ENCODE measurements around the gene RAB6B. TPM values are rescaled to one million over a fixed set of nuclear protein-coding genes. Genes with fewer than 3 reads are reported as not detected.

Gene RAB6B
- total and polyA plus RNA-seq, 7 experiments from 2014 or later, result 0.14 to 1.2 (median 0.22) TPM; not detected in 3

GRCh38 chr3:133934996-133935842, 39.5 kb upstream of the RAB6B start:
- Histone ChIP-seq H3K36me3 (ENCODE audit: control insufficient read depth in 2 of 3, insufficient read depth in 3 of 3, low read length in 3 of 3) (no peaks in the 10 kb centered on the region), H3K27ac (ENCODE audit: low read depth, low read length) (no peak overlapping the region), H3K4me3 (ENCODE audit: low read length) (no peak overlapping the region), H3K27me3 (ENCODE audit: control insufficient read depth in 2 of 2, insufficient read depth in 2 of 2, low read length in 2 of 2) (no peaks in the 10 kb centered on the region), H3K4me1 (ENCODE audit: control insufficient read depth in 2 of 2, insufficient read depth in 2 of 2, low read length in 2 of 2) (no peaks in the 10 kb centered on the region), H3K9me3 (ENCODE audit: control insufficient read depth in 2 of 3, low read length in 3 of 3) (no peaks in the 10 kb centered on the region)
- no peaks in the 10 kb centered on the region for H3K9me3 Mint-ChIP-seq
- H3K4me1 Mint-ChIP-seq, result no peaks in the 10 kb centered on the region
- intact Hi-C loops (cut with micrococcal nuclease), result loop anchor here in 1 of 2 donors (5.0 kb wide), 1 partner anchor 277 kb away; no protein-coding TSS in a partner anchor
- H3K4me3 Mint-ChIP-seq, result no peak overlapping the region
- ChIA-PET POLR2A (no interaction called here), CTCF (no interaction called here)
- H3K27ac Mint-ChIP-seq, result no peak overlapping the region
- ATAC-seq (no peak), DNase-seq (no peak)
- H3K36me3 Mint-ChIP-seq, result no peaks in the 10 kb centered on the region
- H3K27me3 Mint-ChIP-seq, result peaks cover 0 to 3% (median 0%) of the 10 kb centered on the region in 5 donors

DNA sequence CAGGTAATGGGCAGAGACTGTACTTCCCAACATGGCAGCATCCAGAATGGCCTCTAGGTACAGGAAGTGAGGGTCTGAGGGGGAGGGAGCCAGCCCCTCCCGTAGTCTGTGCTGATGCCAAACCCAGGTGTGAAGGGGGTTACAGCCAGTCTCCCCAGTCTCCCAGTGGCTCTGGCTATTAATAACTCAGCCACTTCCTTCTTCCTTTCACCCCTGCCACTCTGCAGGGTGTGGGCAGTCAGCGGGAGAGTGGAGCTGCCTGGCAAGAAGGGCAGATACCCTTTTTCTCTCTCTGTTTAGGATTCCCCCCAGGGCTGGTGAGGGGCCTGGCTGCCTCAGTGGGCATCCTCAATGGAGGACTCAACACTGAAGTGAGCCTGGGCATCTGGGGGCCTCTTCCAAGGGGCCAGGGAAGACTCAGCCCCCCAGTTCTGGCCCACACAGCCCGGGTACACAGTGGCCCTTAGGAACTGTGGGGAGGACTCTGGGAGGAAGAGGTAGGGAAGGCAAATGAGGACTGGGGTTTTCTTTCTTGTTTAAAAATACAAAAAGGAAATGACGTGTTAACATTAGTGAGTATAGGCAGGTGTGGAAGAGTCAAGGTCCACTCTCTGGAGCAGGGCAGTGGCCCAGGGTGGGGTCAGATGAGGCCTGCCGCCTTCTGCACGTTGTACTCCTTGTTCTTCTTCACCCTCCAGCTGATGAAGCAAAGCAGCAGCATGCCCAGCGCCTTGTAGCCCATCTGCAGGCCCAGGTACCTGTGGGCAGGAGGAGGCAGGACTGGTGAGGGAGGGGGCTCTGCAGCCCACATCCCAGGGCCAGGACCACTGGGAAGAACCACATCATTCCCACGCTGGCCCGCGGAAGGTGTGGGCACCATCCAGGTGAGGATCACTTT, 38.6 kb upstream of the RAB6B start:
- no peaks in the 10 kb centered on the region for H3K9me3 Mint-ChIP-seq
- H3K27me3 Mint-ChIP-seq, result peaks cover 0 to 4% (median 0%) of the 10 kb centered on the region in 5 donors
- ChIA-PET CTCF (no interaction called here), POLR2A (no interaction called here)
- Histone ChIP-seq H3K4me3 (ENCODE audit: low read length) (no peak overlapping the region), H3K27me3 (ENCODE audit: control insufficient read depth in 2 of 2, insufficient read depth in 2 of 2, low read length in 2 of 2) (no peaks in the 10 kb centered on the region), H3K4me1 (ENCODE audit: control insufficient read depth in 2 of 2, insufficient read depth in 2 of 2, low read length in 2 of 2) (no peaks in the 10 kb centered on the region), H3K27ac (ENCODE audit: low read depth, low read length) (no peak overlapping the region), H3K9me3 (ENCODE audit: control insufficient read depth in 2 of 3, low read length in 3 of 3) (no peaks in the 10 kb centered on the region), H3K36me3 (ENCODE audit: control insufficient read depth in 2 of 3, insufficient read depth in 3 of 3, low read length in 3 of 3) (no peaks in the 10 kb centered on the region)
- H3K36me3 Mint-ChIP-seq, result no peaks in the 10 kb centered on the region
- H3K4me1 Mint-ChIP-seq, result no peaks in the 10 kb centered on the region
- intact Hi-C loops (cut with micrococcal nuclease), result loop anchor here in 1 of 2 donors (5.0 kb wide), 1 partner anchor 278 kb away; no protein-coding TSS in a partner anchor
- DNase-seq (no peak), ATAC-seq (no peak)
- no peak overlapping the region for H3K27ac Mint-ChIP-seq
- H3K4me3 Mint-ChIP-seq, result no peak overlapping the region

DNA sequence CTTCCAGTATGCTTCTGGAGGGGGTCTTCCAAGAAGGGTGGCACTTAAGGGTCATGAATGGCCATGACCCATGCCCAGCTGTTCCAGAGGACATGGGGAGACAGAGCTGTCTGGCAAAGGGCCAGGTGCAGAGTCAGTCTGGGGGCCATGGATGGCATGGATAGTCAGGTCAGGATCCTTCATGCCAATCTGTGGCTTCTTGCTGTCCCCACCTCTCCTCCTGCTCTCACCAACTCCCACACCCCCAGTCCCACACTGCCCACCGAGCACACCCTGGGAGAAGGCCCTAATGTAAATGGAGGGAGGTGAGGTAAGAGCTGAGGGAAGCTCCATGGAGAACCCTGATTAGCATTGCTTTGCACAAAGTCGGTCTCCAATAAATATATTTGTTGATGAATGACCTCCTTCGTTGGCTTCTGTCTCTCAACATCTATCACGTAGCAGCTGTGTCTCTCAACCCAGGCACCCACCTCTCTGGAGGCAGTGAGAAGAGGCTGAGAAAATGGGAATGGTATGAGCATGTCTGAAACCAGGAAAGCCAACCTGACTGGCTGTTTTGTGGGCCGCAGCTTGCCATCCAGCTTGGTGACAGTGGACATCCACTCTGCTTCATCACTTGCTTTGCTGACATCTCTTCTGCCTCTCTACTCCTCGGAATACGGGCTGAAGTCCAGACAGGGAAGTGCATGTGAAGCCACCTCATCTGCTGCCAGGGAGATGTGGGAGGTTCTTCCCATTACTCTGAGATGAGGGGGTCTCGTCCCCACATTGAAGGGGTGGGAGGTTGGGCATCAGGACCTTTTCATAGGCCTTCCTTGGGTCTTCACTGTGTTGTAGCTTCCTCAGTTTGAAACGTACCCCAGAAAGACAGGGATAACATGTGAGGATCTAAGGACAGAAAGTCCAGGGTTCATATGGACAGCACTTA, 37.7 kb upstream of the RAB6B start:
- CTCF ChIA-PET, result interaction anchor here (1.5 kb wide), 1 partner anchor 9 kb away, joined by 4 read pairs; no protein-coding TSS in a partner anchor
- no peak overlapping the region for H3K27ac Mint-ChIP-seq

DNA sequence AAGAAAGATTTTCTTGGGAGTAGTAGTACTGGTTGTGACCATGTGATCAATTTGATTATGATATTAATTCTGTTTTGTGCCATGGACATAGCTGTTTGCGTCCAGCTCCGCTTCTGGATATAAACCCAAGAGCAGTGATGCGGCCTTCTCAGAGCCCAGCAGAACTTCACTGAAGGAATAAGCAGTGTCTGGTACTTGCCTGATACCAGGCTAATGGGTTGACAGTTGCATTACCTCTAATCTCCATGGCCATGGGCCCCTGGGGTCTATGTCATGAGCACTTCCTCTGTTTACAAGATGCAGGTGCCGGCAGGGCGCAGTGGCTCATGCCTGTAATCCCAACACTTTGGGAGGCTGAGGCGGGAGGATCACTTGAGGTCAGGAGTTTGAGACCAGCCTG, 36.3 kb upstream of the RAB6B start:
- Mint-ChIP-seq H3K27ac (no peak overlapping the region), H3K4me1 (peaks cover 4 to 11% (median 5%) of the 10 kb centered on the region in 7 donors), H3K36me3 (no peaks in the 10 kb centered on the region), H3K9me3 (no peaks in the 10 kb centered on the region), H3K27me3 (peaks cover 5 to 13% (median 10%) of the 10 kb centered on the region in 5 donors), H3K4me3 (no peak overlapping the region)
- Histone ChIP-seq H3K4me1 (ENCODE audit: control insufficient read depth in 2 of 2, insufficient read depth in 2 of 2, low read length in 2 of 2) (peaks cover 0 to 4% of the 10 kb centered on the region in 2 donors), H3K27me3 (ENCODE audit: control insufficient read depth in 2 of 2, insufficient read depth in 2 of 2, low read length in 2 of 2) (peaks cover 0 to 3% of the 10 kb centered on the region in 2 donors), H3K27ac (ENCODE audit: low read depth, low read length) (no peak overlapping the region), H3K36me3 (ENCODE audit: control insufficient read depth in 2 of 3, insufficient read depth in 3 of 3, low read length in 3 of 3) (no peaks in the 10 kb centered on the region), H3K9me3 (ENCODE audit: control insufficient read depth in 2 of 3, low read length in 3 of 3) (no peaks in the 10 kb centered on the region), H3K4me3 (ENCODE audit: low read length) (no peak overlapping the region)
- ChIA-PET POLR2A (no interaction called here), CTCF (no interaction called here)
- ATAC-seq, result no peak
- intact Hi-C loops (cut with micrococcal nuclease), result loop anchor here in 1 of 2 donors (5.0 kb wide), 1 partner anchor 280 kb away; no protein-coding TSS in a partner anchor
- no peak for DNase-seq

More for the DNA sequence above, 37.7 kb upstream of the RAB6B start:
- no peak for DNase-seq
- peaks cover 0 to 4% (median 0%) of the 10 kb centered on the region in 7 donors for H3K4me1 Mint-ChIP-seq
- Histone ChIP-seq H3K27me3 (ENCODE audit: control insufficient read depth in 2 of 2, insufficient read depth in 2 of 2, low read length in 2 of 2) (no peaks in the 10 kb centered on the region), H3K4me1 (ENCODE audit: control insufficient read depth in 2 of 2, insufficient read depth in 2 of 2, low read length in 2 of 2) (no peaks in the 10 kb centered on the region), H3K9me3 (ENCODE audit: control insufficient read depth in 2 of 3, low read length in 3 of 3) (no peaks in the 10 kb centered on the region), H3K4me3 (ENCODE audit: low read length) (no peak overlapping the region), H3K27ac (ENCODE audit: low read depth, low read length) (no peak overlapping the region), H3K36me3 (ENCODE audit: control insufficient read depth in 2 of 3, insufficient read depth in 3 of 3, low read length in 3 of 3) (no peaks in the 10 kb centered on the region)
- POLR2A ChIA-PET, result no interaction called here
- intact Hi-C loops (cut with micrococcal nuclease), result loop anchor here in 1 of 2 donors (5.0 kb wide), 1 partner anchor 279 kb away; no protein-coding TSS in a partner anchor
- no peaks in the 10 kb centered on the region for H3K36me3 Mint-ChIP-seq
- peaks cover 0 to 9% (median 4%) of the 10 kb centered on the region in 5 donors for H3K27me3 Mint-ChIP-seq
- H3K9me3 Mint-ChIP-seq, result no peaks in the 10 kb centered on the region
- no peak for ATAC-seq
- H3K4me3 Mint-ChIP-seq, result no peak overlapping the region

DNA sequence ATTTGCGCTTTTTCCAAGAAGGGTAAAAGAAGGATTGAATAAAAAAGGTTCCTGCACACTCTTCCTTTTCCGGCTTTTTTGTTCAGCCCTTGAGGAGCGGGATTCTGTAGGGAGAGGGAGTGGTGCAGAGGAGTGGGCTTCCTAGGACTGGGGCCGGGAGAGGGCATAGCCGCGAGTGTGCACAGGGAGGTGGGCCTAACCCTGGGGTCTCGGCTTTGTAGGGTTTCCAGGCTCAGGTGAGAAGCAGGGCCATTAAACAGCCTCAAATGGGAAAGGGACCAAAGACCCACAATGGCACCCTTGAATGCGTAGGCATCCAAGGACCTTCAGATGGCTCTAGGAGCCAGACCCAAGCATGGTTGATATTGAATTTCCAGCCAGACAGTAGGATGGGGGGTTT, 35.4 kb upstream of the RAB6B start:
- Histone ChIP-seq H3K27me3 (ENCODE audit: control insufficient read depth in 2 of 2, insufficient read depth in 2 of 2, low read length in 2 of 2) (peaks cover 0 to 3% of the 10 kb centered on the region in 2 donors), H3K4me1 (ENCODE audit: control insufficient read depth in 2 of 2, insufficient read depth in 2 of 2, low read length in 2 of 2) (peaks cover 0 to 4% of the 10 kb centered on the region in 2 donors), H3K4me3 (ENCODE audit: low read length) (no peak overlapping the region), H3K9me3 (ENCODE audit: control insufficient read depth in 2 of 3, low read length in 3 of 3) (no peaks in the 10 kb centered on the region), H3K27ac (ENCODE audit: low read depth, low read length) (no peak overlapping the region), H3K36me3 (ENCODE audit: control insufficient read depth in 2 of 3, insufficient read depth in 3 of 3, low read length in 3 of 3) (no peaks in the 10 kb centered on the region)
- H3K4me3 Mint-ChIP-seq, result no peak overlapping the region
- H3K36me3 Mint-ChIP-seq, result no peaks in the 10 kb centered on the region
- H3K27me3 Mint-ChIP-seq, result peaks cover 5 to 19% (median 10%) of the 10 kb centered on the region in 5 donors
- H3K27ac Mint-ChIP-seq, result no peak overlapping the region
- intact Hi-C loops (cut with micrococcal nuclease), result loop anchor here in 1 of 2 donors (5.0 kb wide), 1 partner anchor 281 kb away; no protein-coding TSS in a partner anchor
- ChIA-PET POLR2A (no interaction called here), CTCF (no interaction called here)
- no peaks in the 10 kb centered on the region for H3K9me3 Mint-ChIP-seq
- peaks cover 4 to 14% (median 5%) of the 10 kb centered on the region in 7 donors for H3K4me1 Mint-ChIP-seq
- no peak for DNase-seq
- no peak for ATAC-seq
